PFSK-1 (cell line): ENCODE results near the gene KCNH6.

Source experiments
- FOXP2 ChIP-seq: optimal IDR thresholded peaks from 2 replicates; pipeline ENCODE3; 2011; ENCODE audit warnings: borderline replicate concordance, control low read depth, inconsistent platforms; ENCODE audit not compliant: insufficient read depth; ENCODE audit errors: extremely low read length, extremely low read depth
- POLR2AphosphoS5 ChIP-seq: IDR thresholded peaks from 2 replicates; pipeline ENCODE4 v1.6.1; 2012; ENCODE audit warnings: low read depth, mild to moderate bottlenecking, control low read depth, low read length, moderate library complexity
- REST ChIP-seq, 2 experiments: IDR thresholded peaks; 2 replicates each; pipeline versions ENCODE4 v1.6.1 to v1.8.0; 2011 to 2012; ENCODE audit warnings: low read depth in 2 of 2, low read length in 2 of 2, control low read depth in 1 of 2, inconsistent platforms in 1 of 2, mild to moderate bottlenecking in 1 of 2, moderate library complexity in 1 of 2; ENCODE audit not compliant: insufficient read depth in 1 of 2
- SIN3A ChIP-seq: IDR thresholded peaks from 2 replicates; pipeline ENCODE4 v1.6.1; 2012; ENCODE audit warnings: mild to moderate bottlenecking, low read length, moderate library complexity, borderline replicate concordance; ENCODE audit not compliant: insufficient read depth
- TAF1 ChIP-seq: IDR thresholded peaks from 2 replicates; pipeline ENCODE4 v1.6.1; 2012; ENCODE audit warnings: low read length, control low read depth, borderline replicate concordance; ENCODE audit not compliant: insufficient read depth

KCNH6 gene

GRCh38 chr17:63589646-63590045 is 66.5 kb downstream of the KCNH6 start:
- TF ChIP-seq REST (IDR thresholded peaks at IDR 0.05; ENCODE audit: insufficient read depth in 1 of 2, low read depth in 2 of 2, low read length in 2 of 2): no peak

- TF ChIP-seq POLR2AphosphoS5 (no peak), TAF1 (no peak), FOXP2 (no peak), REST (IDR thresholded peaks at IDR 0.05; ENCODE audit: insufficient read depth in 1 of 2, low read depth in 2 of 2, low read length in 2 of 2) (no peak), SIN3A (no peak)
Observed at GRCh38 chr17:63592797-63593196, 69.6 kb downstream of the KCNH6 start.

GRCh38 chr17:63595132-63595531 is 72.0 kb downstream of the KCNH6 start:
- TF ChIP-seq SIN3A (no peak), TAF1 (no peak), FOXP2 (no peak), POLR2AphosphoS5 (no peak), REST (IDR thresholded peaks at IDR 0.05; ENCODE audit: insufficient read depth in 1 of 2, low read depth in 2 of 2, low read length in 2 of 2) (no peak)
